SHP77 (cell line): Measurements from ENCODE around the gene PRTFDC1.
"Not testable (repeated sequence)": the region's sequence is repeated elsewhere in the genome, so short reads cannot be mapped to it uniquely, and the experiment has no call there.

Experiments
- DNase-seq, 2 experiments: peaks; one replicate each; lab custom pipeline; 2025; lab: John Stamatoyannopoulos, UW

PRTFDC1 gene

GRCh38 chr10:24965051-24965450 is 12.6 kb upstream of the PRTFDC1 start:
- no peak for DNase-seq

DNA sequence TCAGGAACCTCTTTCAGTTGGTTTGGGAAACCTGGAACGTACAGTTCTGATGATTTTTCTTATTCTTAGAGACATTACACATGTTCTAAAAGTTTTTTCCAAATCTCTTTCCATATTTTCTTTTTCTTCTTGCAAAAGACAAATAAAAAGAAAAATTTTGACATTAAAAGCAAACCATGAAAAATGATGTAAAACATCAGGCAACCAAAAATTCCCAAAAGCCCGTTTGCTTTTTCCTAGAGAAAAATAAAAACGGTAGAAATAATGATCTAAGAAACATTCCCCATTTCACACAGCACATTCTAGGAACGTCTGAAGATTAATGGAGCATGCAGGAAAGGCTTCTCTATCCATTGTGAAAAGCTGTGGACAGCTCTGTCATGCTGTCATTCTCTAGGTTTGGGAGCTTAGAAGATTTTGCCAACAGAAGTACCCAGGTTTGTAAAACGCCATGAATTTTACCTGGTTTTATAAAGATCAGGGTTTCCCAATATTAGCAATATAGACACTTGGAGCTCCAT is 11.2 kb upstream of the PRTFDC1 start:
- no peak for DNase-seq

DNA sequence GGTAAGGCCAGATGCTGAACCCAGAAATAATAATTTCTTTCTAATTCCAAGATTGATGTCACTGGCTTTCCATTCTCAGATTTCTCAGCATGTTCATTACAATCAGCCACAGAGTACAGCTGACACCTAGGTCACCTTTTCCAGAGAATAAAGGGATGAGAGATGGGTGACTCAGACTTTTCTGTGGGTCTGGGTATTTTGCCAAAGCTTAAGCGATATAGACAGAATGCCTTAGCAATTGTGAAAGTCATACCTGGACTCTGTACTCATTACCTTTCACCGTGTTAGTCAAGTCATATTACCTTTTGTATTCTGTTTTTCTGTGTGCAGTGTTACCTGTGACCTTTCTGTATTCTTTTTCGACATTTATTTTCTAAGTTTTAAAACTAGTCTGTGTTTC is 10.6 kb upstream of the PRTFDC1 start:
- no peak for DNase-seq

DNA sequence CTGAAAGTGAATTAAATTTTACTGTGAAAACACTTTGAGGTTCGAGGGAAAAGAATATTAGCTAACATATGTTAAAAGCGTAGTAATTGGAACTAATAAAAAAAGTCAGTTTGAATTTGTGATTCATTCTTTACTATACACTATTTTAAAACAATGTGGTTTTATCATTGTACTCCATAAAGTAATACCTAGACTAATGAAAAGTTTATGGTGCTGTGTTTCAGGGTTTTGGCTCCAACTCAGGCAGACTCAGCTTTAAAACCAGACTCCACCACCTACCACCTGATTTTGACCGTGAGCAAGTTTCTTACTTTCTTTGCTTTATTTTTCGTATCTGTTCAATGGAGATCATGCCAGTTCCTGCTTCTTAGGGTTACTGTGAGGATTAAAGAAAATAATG is 9.2 kb upstream of the PRTFDC1 start:
- no peak for DNase-seq

- no peak for DNase-seq
Observed at GRCh38 chr10:24959382-24959730, 7.0 kb upstream of the PRTFDC1 start.

GRCh38 chr10:24958721-24959381 is 6.4 kb upstream of the PRTFDC1 start:
- no peak for DNase-seq

- no peak for DNase-seq
Observed at GRCh38 chr10:24958091-24958720, 5.8 kb upstream of the PRTFDC1 start.

GRCh38 chr10:24957624-24958051 is 5.2 kb upstream of the PRTFDC1 start:
- not testable (repeated sequence) for DNase-seq

DNA sequence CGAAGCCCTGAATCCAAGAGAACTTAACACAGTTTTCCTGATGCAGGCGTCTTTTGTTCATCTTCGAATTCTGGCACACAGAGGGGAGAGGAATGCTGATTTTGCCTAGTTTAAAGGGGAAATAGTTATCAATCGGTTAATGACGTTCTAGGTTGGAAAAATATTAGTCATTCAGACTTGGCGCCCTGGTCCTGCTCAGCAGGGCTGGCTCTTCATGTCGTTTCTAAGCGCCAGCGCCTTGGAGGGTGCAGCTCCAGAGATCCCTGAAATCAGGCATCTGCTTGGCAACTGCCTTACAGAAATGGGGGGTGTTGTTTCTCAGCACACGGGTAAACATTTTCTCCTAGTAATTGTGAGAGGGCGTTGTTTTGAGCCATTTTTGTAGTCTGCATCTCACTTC is 1.3 kb upstream of the PRTFDC1 start:
- no peak for DNase-seq

- DNase-seq = peak; percentile 29 to 56
Observed at GRCh38 chr10:24952707-24953645, 570 bp upstream of the PRTFDC1 start.

- peak; percentile 38 to 43 for DNase-seq
Observed at GRCh38 chr10:24951201-24952142, 934 bp downstream of the PRTFDC1 start.

DNA sequence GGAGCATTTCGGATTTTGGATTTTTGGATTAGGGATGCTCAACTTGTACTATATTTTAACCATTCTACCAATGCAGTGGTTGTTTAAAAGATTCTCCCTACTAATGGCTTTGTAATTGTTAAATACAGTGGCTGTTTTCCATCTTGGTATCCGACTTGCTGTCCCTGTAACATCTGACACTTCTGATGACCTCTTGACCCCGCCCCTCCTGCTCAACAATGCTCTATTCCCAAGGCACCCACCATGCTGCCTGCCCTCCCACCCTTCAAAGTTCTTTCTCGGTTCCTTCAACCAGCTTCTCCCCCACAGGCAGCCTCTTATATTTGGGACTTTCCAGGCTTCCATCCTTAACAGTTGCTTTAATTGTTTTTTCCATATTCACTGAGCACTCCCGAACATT is 2.0 kb downstream of the PRTFDC1 start:
- no peak for DNase-seq

GRCh38 chr10:24949616-24950015 is 2.8 kb downstream of the PRTFDC1 start:
- DNase-seq = no peak

GRCh38 chr10:24947304-24948097 is 4.9 kb downstream of the PRTFDC1 start:
- no peak for DNase-seq

- peak in 1 of 2 experiments; percentile 8 for DNase-seq
Observed at GRCh38 chr10:24944512-24945255, 7.7 kb downstream of the PRTFDC1 start.

DNA sequence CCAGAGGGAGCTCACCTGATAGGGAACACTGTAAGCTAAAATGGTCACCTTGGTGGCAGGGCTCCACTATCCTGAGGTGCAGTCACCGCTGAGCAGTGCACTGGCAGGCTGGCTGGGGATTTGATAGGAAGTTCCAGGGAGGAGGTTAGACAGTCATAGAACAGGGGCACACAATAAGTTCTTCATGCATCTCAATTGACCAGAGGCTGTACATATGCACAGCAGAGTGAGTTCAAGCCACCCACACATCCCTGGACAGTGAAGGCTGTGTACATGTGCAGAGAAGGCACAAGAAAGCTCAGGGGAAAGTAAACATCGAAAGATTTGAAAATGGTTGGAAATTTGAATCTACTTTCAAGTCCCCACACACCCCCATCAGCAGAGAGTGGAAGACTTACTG is 13.9 kb downstream of the PRTFDC1 start:
- DNase-seq = no peak

GRCh38 chr10:24938076-24938475 is 14.3 kb downstream of the PRTFDC1 start:
- no peak for DNase-seq

DNA sequence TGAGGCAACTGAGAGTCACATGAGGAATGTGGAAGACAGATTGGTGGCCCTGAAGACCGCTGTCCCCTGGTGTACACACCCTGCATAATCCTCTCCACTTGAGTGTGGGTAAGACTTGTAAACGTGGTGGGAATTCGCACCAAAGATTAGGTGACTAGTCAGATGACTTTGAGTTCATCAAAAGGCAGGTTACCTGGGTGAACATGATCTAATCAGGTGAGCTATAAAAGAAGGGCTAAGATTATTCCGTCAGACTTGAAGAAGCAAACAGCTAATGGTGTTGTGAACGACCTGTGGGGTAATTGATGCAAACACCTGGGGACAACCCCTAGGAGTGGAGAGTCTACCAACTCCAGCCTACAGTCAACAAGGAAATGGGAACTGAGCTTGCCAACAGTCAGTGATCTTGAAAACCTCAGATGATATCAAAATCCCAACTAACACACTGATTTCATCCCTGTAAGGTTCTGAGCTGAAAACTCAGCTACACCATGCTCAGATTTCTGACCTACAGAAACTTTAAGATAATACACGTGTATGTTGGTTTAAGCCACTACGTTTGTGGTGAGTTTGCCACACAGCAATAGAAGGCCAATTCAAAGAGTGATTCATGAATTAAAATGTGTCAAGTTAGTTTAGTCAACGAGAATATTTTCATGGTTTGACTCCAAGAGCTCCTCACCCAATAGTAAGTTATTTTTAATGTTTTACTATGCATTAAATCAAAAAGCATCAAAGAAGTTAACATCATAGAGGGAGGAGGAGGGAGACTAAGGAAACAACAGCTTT is 16.7 kb downstream of the PRTFDC1 start:
- no peak for DNase-seq

- no peak for DNase-seq
Observed at GRCh38 chr10:24931236-24931635, 21.2 kb downstream of the PRTFDC1 start.
